GM21723 (cell line): Measurements from ENCODE around the gene ECHDC1.
"Not testable (repeated sequence)": the region's sequence is repeated elsewhere in the genome, so short reads cannot be mapped to it uniquely, and the experiment has no call there.

Source experiments
- ATAC-seq: cut with Tn5 transposase; IDR thresholded peaks from one replicate; pipeline ENCODE4 v1.9.1; 2021; ENCODE audit warnings: mild to moderate bottlenecking, moderate library complexity; ENCODE audit not compliant: unreplicated experiment

The ECHDC1 gene, protein sequence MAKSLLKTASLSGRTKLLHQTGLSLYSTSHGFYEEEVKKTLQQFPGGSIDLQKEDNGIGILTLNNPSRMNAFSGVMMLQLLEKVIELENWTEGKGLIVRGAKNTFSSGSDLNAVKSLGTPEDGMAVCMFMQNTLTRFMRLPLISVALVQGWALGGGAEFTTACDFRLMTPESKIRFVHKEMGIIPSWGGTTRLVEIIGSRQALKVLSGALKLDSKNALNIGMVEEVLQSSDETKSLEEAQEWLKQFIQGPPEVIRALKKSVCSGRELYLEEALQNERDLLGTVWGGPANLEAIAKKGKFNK

GRCh38 chr6:127342946-127343808 is at the start of gene ECHDC1:
Gene ECHDC1 (minus strand): TSS chr6:127343609. CDS start chr6:127331028, 12,581 bp downstream.
- peak; percentile 73 for ATAC-seq

GRCh38 chr6:127392301-127392700 is 48.9 kb upstream of the ECHDC1 start:
- no peak for ATAC-seq

DNA sequence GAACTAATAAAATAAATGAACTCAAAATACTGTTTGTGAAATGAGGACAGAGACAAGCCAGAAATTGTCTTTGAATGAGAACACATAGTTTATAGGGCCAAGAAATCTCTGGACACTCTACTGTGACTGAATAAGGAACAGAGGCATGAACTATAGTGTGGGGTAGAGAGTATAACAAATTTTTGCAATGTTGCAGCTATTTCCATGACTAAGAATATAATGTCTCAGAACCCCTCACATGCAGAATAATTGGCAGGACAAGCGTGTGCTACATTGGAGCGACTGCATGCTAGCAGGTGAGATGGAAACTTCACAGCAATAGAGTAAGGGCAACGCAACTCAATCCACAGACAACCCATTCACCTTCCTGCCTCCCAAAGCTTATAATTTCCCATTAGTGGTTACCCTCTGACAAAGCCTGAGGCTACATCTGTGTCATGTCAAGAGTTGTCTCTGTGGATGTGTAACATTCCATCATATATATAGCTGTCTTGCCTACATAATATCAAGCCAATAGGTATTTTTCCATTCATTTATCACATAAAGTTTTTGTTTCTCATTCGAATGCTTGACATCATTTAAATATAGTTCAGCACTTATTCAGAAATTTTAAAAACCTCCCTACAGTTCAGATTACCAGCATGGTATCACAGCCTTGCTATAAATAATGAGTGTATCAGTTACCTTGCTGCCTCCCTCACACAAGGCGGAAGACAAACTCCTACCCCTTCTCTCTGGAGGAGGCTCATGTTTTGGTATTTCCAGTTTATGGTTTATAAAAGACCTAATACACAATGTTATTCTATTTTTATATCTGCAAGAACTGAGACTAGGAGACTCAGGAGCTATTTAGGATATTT is 47.9 kb upstream of the ECHDC1 start:
- ATAC-seq: no peak

DNA sequence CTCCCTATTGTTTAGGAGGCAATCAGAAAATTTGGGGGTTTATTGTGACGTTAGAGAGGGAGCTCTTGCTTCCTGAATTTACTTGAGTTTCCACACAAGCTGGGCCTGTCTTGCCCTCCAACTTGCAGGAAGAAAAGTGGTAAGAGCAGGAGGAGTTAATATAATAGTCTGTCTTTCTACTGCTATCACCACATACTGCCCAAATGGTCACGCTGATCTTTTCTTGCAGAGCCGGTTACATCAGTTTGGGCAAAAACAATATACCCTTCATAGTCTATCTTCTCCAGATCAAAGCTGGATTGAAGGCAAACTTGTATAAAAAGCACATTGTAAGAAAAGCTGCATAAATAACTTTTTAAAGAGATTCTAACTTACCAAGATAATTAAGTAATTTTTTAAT is 46.3 kb upstream of the ECHDC1 start:
- ATAC-seq: no peak

GRCh38 chr6:127385668-127386430 is 42.4 kb upstream of the ECHDC1 start:
- ATAC-seq: no peak

- ATAC-seq: not testable (repeated sequence)
Measured at GRCh38 chr6:127384848-127385247, 41.4 kb upstream of the ECHDC1 start.

- ATAC-seq: no peak
Measured at GRCh38 chr6:127383988-127384387, 40.6 kb upstream of the ECHDC1 start.

- no peak for ATAC-seq
Measured at GRCh38 chr6:127382413-127382812, 39.0 kb upstream of the ECHDC1 start.

DNA sequence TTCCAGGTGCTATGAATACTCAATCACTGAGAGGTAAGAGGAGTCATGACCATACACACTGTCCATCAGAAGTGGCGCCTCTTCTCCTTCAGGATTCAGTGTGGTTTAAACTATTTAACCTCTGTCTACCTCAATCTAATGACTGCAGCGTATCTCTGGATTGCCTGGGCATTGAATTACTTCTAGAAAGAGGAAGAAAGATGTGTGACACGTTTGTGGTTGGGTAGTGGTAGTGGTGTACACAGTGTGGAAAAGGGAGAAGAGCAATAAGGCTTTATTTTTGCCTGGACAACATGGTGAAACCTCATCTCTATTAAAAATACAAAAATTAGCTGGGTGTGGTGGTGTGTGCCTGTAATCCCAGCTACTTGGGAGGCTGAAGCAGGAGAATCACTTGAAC is 38.0 kb upstream of the ECHDC1 start:
- no peak for ATAC-seq

- ATAC-seq: no peak
Measured at GRCh38 chr6:127376685-127377084, 33.3 kb upstream of the ECHDC1 start.

DNA sequence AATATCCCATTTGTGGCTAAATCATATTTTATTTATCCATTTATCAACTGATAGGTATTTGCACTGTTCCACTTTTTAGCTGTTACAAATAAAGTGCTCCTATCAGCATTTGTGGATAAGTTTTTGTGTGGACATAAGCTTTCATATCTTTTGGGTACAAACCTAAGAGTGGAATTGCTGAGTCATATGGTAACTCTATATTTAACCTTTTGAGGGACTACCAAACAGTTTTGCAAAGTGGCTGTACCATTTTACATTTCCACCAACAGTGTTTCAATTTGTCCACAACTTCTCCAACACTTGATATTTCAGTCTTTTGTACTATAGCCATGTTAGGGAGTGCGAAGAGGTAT is 23.6 kb upstream of the ECHDC1 start:
- no peak for ATAC-seq

- ATAC-seq: no peak
Measured at GRCh38 chr6:127366282-127367022, 23.0 kb upstream of the ECHDC1 start.

- no peak for ATAC-seq
Measured at GRCh38 chr6:127365874-127366273, 22.5 kb upstream of the ECHDC1 start.

DNA sequence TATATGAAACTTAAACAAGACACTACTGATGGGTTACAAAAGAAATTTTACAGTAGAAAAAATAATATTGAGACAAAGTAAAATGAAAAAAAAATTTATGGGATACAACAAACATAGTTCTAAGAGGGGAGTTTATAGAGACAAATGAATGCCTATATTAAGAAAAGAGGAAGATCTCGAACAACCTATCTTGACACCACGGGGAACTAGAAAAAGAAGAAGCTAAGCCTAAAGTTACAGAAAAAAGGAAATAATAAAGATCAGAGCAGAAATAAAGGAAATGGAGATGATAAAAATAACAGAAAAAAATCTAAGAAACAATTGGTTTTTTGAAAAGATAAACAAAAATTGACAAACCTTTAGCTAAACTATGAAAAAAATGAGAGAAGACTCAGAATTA is 9.1 kb upstream of the ECHDC1 start:
- ATAC-seq: no peak

GRCh38 chr6:127349980-127350379 is 6.6 kb upstream of the ECHDC1 start:
- ATAC-seq: no peak

DNA sequence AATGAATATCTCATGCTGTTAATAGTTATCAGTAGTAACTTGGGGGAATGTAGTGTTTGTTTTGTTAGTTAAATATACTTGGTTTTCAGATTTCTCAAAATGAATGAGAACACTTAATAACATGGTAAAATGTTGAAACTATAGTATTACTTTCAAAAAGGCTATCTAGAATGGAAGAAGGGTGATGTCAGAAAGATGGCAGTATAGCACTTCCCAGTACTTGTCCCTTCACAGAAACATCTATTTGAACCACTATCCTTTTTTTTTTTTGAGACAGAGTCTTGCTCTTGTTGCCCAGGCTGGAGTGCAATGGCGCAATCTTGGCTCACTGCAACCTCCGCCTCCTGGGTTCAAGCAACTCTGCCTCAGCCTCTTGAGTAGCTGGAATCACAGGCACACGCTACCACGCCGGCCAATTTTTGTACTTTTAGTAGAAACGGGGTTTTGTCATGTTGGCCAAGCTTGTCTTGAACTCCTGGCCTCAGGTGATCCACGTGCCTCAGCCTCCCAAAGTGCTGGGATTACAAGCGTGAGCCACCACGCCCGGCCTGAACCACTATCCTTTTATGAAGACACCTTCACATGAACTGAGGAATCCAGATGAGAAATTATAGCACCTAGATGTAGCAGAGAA is 4.7 kb upstream of the ECHDC1 start:
- ATAC-seq: no peak

DNA sequence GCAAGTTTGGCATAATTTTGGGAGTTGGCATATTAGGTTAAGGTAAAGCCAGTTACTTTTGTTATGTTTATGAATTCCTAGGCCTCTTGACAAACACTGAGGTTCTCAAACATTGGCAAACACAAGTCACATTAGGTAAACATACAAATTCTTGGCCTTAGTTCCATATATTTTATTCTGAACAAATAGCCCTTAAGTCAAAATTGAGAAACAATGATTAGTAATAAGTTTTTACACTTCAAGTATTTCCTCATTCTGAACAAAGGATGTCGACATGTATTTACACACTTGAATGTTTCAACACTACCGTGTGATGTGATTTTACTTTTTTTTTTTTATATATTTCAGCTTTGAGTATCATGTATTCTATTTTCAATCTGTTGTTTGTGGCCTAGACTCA is 3.8 kb upstream of the ECHDC1 start:
- ATAC-seq: no peak

DNA sequence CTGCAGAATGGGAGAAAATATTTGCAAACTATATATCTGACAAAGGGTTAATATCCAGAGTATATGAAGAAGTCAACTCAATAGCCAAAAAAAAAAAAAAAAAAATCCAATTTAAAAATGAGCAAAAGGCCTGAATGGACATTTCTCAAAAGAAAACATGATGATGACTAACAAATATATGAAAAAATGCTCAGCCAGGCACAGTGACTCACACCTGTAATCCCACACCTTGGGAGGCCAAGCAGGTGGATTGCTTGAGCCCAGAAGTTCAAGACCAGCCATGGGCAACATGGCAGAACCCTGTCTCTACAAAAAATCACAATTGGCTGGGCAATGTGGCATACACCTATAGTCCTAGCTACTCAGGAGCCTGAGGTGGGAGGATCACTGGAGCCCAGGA is 2.1 kb upstream of the ECHDC1 start:
- no peak for ATAC-seq
